HG02571 (cell line): ENCODE data around the gene B9D1.
A peak's percentile ranks its signal among the peaks of the same experiment; 100 is the strongest.

ENCODE experiments used
- ATAC-seq: cut with Tn5 transposase; IDR thresholded peaks from one replicate; pipeline ENCODE4 v1.9.1; 2021; ENCODE audit warnings: mild to moderate bottlenecking, moderate library complexity; ENCODE audit not compliant: unreplicated experiment

B9D1 gene

GRCh38 chr17:19377602-19378415 lies 15.3 kb upstream of the B9D1 start:
- ATAC-seq: peak; percentile 91

- ATAC-seq: no peak
Observed at GRCh38 chr17:19376811-19377210, 14.3 kb upstream of the B9D1 start.

- no peak for ATAC-seq
Observed at GRCh38 chr17:19375732-19376131, 13.2 kb upstream of the B9D1 start.

- ATAC-seq: no peak
Observed at GRCh38 chr17:19374136-19374535, 11.6 kb upstream of the B9D1 start.

- ATAC-seq: no peak
Observed at GRCh38 chr17:19372866-19373504, 10.5 kb upstream of the B9D1 start.

- ATAC-seq: no peak
Observed at GRCh38 chr17:19372439-19372838, 9.9 kb upstream of the B9D1 start.

GRCh38 chr17:19372011-19372370 lies 9.5 kb upstream of the B9D1 start:
- ATAC-seq: no peak

GRCh38 chr17:19371259-19372010 lies 8.9 kb upstream of the B9D1 start:
- ATAC-seq: no peak

GRCh38 chr17:19370493-19370960 lies 8.0 kb upstream of the B9D1 start:
- ATAC-seq: peak; percentile 43

- no peak for ATAC-seq
Observed at GRCh38 chr17:19369846-19370492, 7.4 kb upstream of the B9D1 start.

GRCh38 chr17:19369107-19369778 lies 6.7 kb upstream of the B9D1 start:
- no peak for ATAC-seq

- no peak for ATAC-seq
Observed at GRCh38 chr17:19368229-19368628, 5.7 kb upstream of the B9D1 start.

GRCh38 chr17:19366637-19366972 lies 4.1 kb upstream of the B9D1 start:
- ATAC-seq: no peak

- ATAC-seq: no peak
Observed at GRCh38 chr17:19365833-19366636, 3.5 kb upstream of the B9D1 start.

GRCh38 chr17:19365499-19365817 lies 2.9 kb upstream of the B9D1 start:
- no peak for ATAC-seq

GRCh38 chr17:19364699-19365498 lies 2.4 kb upstream of the B9D1 start:
- ATAC-seq: no peak

- ATAC-seq: no peak
Observed at GRCh38 chr17:19363460-19364035, 1.0 kb upstream of the B9D1 start.

GRCh38 chr17:19363114-19363438 lies 553 bp upstream of the B9D1 start:
- ATAC-seq: no peak

- ATAC-seq: no peak
Observed at GRCh38 chr17:19361944-19362276, 613 bp downstream of the B9D1 start.
